ENCODE results near the gene DNAJC19.

The DNAJC19 gene

DNA sequence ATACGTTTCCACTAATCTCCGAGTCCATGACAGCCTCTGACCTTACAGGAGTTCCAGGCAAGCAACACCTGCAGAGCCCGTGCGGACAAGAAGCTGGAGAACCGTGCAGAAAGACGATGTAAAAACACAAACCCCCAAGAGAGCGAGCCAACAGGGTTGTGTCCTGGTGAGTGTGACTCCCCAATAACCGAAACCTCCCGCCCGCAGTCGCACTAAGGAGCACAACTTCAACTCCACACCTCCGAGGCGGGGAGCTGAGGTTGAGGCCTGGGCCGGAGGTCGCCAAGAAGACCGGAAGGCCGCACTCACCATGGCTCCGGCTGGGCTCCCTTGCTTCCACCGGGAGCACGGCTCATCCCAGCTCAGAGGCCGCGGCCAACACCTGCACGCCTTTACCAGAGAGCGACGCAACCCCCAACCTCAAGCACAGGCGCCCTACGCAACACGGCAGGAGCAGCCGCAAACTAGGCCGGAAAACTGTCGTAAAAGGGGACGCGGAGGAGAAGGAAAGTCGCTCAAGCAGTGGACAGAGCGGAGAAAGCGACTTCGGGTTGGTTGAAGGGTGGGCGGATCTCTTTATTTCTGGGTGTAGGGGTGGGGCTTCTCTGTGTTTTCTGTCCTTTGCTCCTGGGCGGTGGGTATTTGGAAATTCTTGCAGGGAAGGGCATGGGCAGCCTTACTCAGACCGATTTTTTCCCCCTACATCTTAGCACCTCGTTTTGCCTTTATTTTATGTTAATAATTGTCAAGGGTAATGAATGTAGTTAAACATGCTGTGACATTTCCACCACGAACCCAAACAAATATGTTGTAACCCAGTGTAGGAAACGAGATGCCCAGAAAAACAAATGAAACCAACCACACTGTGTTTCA lies at the start of gene DNAJC19:
Gene DNAJC19, minus strand, starts transcription at position 446 of the 873 bp plus-strand sequence. Its CDS starts 134 bp downstream, at position 312.
- Histone ChIP-seq H3K9me3 (ENCODE audit: severe bottlenecking) (no peaks in the 10 kb centered on the region), H3K27ac (peak within 1 kb of the TSS; percentile 64), H3K27me3 (ENCODE audit: insufficient read depth, low read depth, severe bottlenecking) (peaks cover 27% of the 10 kb centered on the region), H3K4me3 (ENCODE audit: low read depth, low read length) (peak within 1 kb of the TSS; percentile 85), H3K36me3 (peaks cover 10% of the 10 kb centered on the region)
- TF ChIP-seq, protein P1, sequence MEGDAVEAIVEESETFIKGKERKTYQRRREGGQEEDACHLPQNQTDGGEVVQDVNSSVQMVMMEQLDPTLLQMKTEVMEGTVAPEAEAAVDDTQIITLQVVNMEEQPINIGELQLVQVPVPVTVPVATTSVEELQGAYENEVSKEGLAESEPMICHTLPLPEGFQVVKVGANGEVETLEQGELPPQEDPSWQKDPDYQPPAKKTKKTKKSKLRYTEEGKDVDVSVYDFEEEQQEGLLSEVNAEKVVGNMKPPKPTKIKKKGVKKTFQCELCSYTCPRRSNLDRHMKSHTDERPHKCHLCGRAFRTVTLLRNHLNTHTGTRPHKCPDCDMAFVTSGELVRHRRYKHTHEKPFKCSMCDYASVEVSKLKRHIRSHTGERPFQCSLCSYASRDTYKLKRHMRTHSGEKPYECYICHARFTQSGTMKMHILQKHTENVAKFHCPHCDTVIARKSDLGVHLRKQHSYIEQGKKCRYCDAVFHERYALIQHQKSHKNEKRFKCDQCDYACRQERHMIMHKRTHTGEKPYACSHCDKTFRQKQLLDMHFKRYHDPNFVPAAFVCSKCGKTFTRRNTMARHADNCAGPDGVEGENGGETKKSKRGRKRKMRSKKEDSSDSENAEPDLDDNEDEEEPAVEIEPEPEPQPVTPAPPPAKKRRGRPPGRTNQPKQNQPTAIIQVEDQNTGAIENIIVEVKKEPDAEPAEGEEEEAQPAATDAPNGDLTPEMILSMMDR (IDR thresholded peaks at IDR 0.05; ENCODE audit: low read depth, low read length): no peak
- DNase-seq: peak; percentile 96

GRCh38 chr3:181030948-181031347 lies 41.4 kb upstream of the DNAJC19 start:
- Histone ChIP-seq H3K4me3 (ENCODE audit: low read depth, low read length) (no peak overlapping the region), H3K27me3 (ENCODE audit: insufficient read depth, low read depth, severe bottlenecking) (no peaks in the 10 kb centered on the region), H3K36me3 (no peaks in the 10 kb centered on the region), H3K27ac (no peak overlapping the region), H3K9me3 (ENCODE audit: severe bottlenecking) (no peaks in the 10 kb centered on the region)
- TF ChIP-seq, protein P1 (IDR thresholded peaks at IDR 0.05; ENCODE audit: low read depth, low read length): no peak
- DNase-seq: no peak

GRCh38 chr3:181025204-181025603 lies 35.7 kb upstream of the DNAJC19 start:
- TF ChIP-seq, protein P1 (IDR thresholded peaks at IDR 0.05; ENCODE audit: low read depth, low read length): no peak
- DNase-seq: no peak
- no peaks in the 10 kb centered on the region for H3K36me3 ChIP-seq
- no peaks in the 10 kb centered on the region for H3K27me3 ChIP-seq (ENCODE audit: insufficient read depth, low read depth, severe bottlenecking)
- H3K4me3 ChIP-seq (ENCODE audit: low read depth, low read length): no peak overlapping the region
- no peaks in the 10 kb centered on the region for H3K9me3 ChIP-seq (ENCODE audit: severe bottlenecking)
- no peak overlapping the region for H3K27ac ChIP-seq

DNA sequence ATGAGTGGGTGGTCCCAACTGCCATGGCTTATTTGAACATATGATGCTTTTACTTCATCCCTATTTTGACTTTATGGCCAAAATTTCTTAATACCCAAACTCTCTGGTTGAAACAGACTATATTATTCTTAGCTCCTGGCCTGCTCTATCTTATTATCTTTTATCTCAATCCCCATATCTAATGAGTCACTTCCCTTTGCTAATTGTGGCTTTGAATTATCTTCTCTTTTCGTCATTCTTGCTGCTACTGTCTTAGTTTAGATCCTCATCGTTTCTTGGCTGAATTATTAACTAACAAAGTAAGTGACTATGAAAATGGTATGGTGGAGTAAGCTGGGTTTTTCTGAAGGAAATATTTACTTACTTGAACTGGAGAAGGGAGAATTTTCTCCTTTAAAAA lies 28.2 kb upstream of the DNAJC19 start:
- H3K4me3 ChIP-seq (ENCODE audit: low read depth, low read length): no peak overlapping the region
- no peak for DNase-seq
- TF ChIP-seq, protein P1 (IDR thresholded peaks at IDR 0.05; ENCODE audit: low read depth, low read length): no peak
- H3K36me3 ChIP-seq: no peaks in the 10 kb centered on the region
- H3K27ac ChIP-seq: no peak overlapping the region
- H3K9me3 ChIP-seq (ENCODE audit: severe bottlenecking): no peaks in the 10 kb centered on the region
- H3K27me3 ChIP-seq (ENCODE audit: insufficient read depth, low read depth, severe bottlenecking): no peaks in the 10 kb centered on the region

DNA sequence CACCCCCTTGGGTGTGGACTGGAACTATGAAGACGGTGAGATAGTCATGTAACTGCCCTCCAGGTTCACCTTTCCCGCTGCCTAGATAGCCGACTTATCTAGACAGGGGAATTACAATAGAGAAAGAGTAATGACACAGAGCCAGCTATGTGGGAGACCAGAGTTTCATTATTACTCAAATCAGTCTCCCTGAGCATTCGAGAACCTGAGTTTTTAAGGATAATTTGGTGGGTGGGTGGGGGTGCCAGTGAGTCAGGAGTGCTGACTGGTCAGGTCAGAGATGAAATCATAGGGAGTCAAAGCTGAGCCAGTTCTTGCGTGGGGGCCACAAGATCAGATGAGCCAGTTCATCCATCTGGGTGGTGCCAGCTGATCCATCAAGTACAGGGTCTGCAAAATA lies 19.7 kb upstream of the DNAJC19 start:
- Histone ChIP-seq H3K4me3 (ENCODE audit: low read depth, low read length) (no peak overlapping the region), H3K27me3 (ENCODE audit: insufficient read depth, low read depth, severe bottlenecking) (no peaks in the 10 kb centered on the region), H3K27ac (no peak overlapping the region), H3K9me3 (ENCODE audit: severe bottlenecking) (no peaks in the 10 kb centered on the region), H3K36me3 (no peaks in the 10 kb centered on the region)
- no peak for DNase-seq
- TF ChIP-seq, protein P1 (IDR thresholded peaks at IDR 0.05; ENCODE audit: low read depth, low read length): no peak

Data from WERI-Rb-1 (cell line).